Measurements from ENCODE around the gene CNTNAP2. TPM values are rescaled to one million over a fixed set of nuclear protein-coding genes. Genes with fewer than 3 reads are reported as not detected.

CNTNAP2 gene
- total and polyA plus RNA-seq, 4 donors: not detected

DNA sequence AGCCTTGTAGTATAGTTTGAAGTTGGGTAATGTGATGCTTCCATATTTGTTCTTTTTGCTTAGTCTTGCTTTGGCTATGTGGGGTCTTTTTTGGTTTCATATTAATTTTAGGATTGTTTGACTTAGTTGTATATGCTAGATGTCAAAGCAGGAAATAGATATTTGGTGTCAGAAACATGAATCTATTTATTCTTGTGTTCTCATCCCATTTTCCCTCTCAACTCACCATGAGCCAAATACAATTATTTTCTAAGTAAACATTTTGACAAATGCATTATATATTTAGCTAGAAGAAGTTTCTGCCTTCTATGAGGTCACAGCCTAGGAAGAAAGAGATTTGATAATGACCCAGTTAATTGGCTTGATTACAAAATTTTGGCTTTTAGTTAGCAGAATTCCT, 1313.4 kb downstream of the CNTNAP2 start:
- intact Hi-C loops (cut with DNase I): no loop called here
- Histone ChIP-seq H3K27ac (ENCODE audit: low read depth in 1 of 2, low read length in 2 of 2) (no peak overlapping the region), H3K27me3 (ENCODE audit: control insufficient read depth in 1 of 2, insufficient read depth in 2 of 2, low read length in 1 of 2) (no peaks in the 10 kb centered on the region), H3K36me3 (ENCODE audit: control insufficient read depth in 1 of 2, insufficient read depth in 2 of 2, low read length in 1 of 2) (no peaks in the 10 kb centered on the region), H3K9me3 (ENCODE audit: control insufficient read depth, low read length) (no peaks in the 10 kb centered on the region), H3K4me3 (ENCODE audit: low read length in 2 of 2) (no peak overlapping the region), H3K4me1 (ENCODE audit: control insufficient read depth in 1 of 2, insufficient read depth in 2 of 2, low read length in 2 of 2) (no peaks in the 10 kb centered on the region)
- no peak for ATAC-seq (ENCODE audit: low FRiP score)
- no peak for DNase-seq

DNA sequence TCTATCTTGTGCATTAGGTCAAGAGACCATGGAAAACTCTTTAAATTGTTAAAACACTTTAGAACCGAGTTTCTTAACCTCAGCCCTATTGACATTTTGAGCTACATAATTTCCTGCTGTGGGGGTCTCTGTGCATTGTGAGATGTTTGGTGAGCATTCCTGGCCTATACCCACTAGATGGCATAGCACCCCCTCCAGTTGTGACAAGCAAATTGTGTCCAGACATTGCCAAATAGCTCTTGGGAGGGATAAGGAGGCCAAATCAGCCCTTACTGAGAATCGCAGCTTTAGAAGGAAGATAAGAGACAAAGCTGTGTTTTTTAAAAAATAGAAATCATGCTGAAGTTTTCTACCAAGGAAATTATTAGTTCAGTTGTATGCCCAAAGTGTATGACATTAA, 1315.5 kb downstream of the CNTNAP2 start:
- 29% methylated on average over 2 of the region's 2 CpGs for WGBS, 2 donors
- Histone ChIP-seq H3K4me3 (ENCODE audit: low read length in 2 of 2) (no peak overlapping the region), H3K27me3 (ENCODE audit: control insufficient read depth in 1 of 2, insufficient read depth in 2 of 2, low read length in 1 of 2) (no peaks in the 10 kb centered on the region), H3K27ac (ENCODE audit: low read depth in 1 of 2, low read length in 2 of 2) (no peak overlapping the region), H3K36me3 (ENCODE audit: control insufficient read depth in 1 of 2, insufficient read depth in 2 of 2, low read length in 1 of 2) (no peaks in the 10 kb centered on the region), H3K4me1 (ENCODE audit: control insufficient read depth in 1 of 2, insufficient read depth in 2 of 2, low read length in 2 of 2) (no peaks in the 10 kb centered on the region), H3K9me3 (ENCODE audit: control insufficient read depth, low read length) (no peaks in the 10 kb centered on the region)
- DNase-seq (no peak), ATAC-seq (ENCODE audit: low FRiP score) (no peak)
- intact Hi-C loops (cut with DNase I): no loop called here

DNA sequence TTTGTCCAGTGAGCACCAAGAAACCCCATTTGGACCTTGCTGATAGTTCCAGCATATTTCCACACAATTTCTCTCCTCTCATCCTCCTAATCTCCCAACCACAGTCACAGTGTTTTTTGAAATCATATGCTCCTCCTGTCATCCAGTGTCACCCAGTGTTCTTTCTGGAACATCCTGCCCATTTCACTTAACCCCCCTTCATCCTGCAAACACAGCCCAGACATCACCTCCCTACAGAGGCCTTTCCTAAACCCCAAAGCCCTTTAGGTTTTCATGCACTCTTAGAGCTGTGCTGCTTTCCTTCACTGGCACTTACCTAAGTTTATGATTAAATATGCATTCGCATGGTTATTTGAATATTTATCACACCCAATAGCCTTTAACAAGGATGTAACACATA, 1316.0 kb downstream of the CNTNAP2 start:
- Histone ChIP-seq H3K4me3 (ENCODE audit: low read length in 2 of 2) (no peak overlapping the region), H3K4me1 (ENCODE audit: control insufficient read depth in 1 of 2, insufficient read depth in 2 of 2, low read length in 2 of 2) (no peaks in the 10 kb centered on the region), H3K36me3 (ENCODE audit: control insufficient read depth in 1 of 2, insufficient read depth in 2 of 2, low read length in 1 of 2) (no peaks in the 10 kb centered on the region), H3K27me3 (ENCODE audit: control insufficient read depth in 1 of 2, insufficient read depth in 2 of 2, low read length in 1 of 2) (no peaks in the 10 kb centered on the region), H3K9me3 (ENCODE audit: control insufficient read depth, low read length) (no peaks in the 10 kb centered on the region), H3K27ac (ENCODE audit: low read depth in 1 of 2, low read length in 2 of 2) (no peak overlapping the region)
- ATAC-seq (ENCODE audit: low FRiP score) (no peak), DNase-seq (no peak)
- intact Hi-C loops (cut with DNase I): no loop called here
- WGBS, 2 donors: 94 to 97% methylated on average over 1 of the region's 1 CpG

DNA sequence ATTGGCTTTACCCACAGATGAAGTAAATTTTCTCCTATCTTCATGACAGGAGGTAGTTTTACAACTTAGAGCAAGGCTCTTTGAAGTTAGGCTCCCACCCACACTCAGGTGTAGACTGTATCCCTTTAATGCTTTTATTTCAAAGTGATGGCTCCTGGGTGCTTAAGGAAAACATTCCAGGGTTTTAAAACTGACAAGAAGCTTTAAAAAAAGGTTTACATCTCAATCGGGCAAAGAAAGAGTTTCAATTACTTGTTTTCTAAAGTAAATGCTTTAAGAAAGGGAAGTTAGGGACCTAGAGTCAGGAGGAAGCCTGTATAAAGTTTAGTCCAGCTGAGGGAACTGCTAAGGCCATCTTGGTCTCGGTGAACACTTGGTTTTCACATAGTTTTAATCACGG, 1320.1 kb downstream of the CNTNAP2 start:
- no peak overlapping the region for H3K4me3 ChIP-seq (ENCODE audit: low read length in 2 of 2)
- H3K9me3 ChIP-seq (ENCODE audit: control insufficient read depth, low read length): no peaks in the 10 kb centered on the region
- no peak for ATAC-seq (ENCODE audit: low FRiP score)
- H3K4me1 ChIP-seq (ENCODE audit: control insufficient read depth in 1 of 2, insufficient read depth in 2 of 2, low read length in 2 of 2): no peaks in the 10 kb centered on the region
- WGBS, 2 donors: 53 to 63% methylated on average over 3 of the region's 3 CpGs
- H3K36me3 ChIP-seq (ENCODE audit: control insufficient read depth in 1 of 2, insufficient read depth in 2 of 2, low read length in 1 of 2): no peaks in the 10 kb centered on the region
- H3K27ac ChIP-seq (ENCODE audit: low read depth in 1 of 2, low read length in 2 of 2): no peak overlapping the region
- DNase-seq: no peak
- intact Hi-C loops (cut with DNase I): no loop called here
- H3K27me3 ChIP-seq (ENCODE audit: control insufficient read depth in 1 of 2, insufficient read depth in 2 of 2, low read length in 1 of 2): no peaks in the 10 kb centered on the region

DNA sequence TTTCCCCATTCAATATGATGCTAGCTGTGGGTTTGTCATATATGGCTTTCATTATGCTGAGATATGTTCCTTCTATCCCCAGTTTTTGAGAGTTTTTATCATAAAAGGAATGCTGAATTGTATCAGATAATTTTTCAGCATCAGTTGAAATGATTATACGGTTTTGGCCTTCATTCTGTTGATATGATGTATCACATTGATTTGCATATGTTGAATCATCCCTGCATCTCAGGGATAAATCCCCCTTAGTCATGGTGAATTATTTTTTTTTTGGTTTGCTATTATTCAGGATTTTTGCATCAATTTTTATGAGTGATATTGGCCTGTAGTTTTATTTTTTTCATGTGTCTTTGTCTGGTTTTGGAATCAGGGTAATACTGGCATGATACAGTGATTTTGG, 1321.6 kb downstream of the CNTNAP2 start:
- H3K27me3 ChIP-seq (ENCODE audit: control insufficient read depth in 1 of 2, insufficient read depth in 2 of 2, low read length in 1 of 2): no peaks in the 10 kb centered on the region
- WGBS, 2 donors: 80 to 92% methylated on average over 1 of the region's 1 CpG
- ATAC-seq (ENCODE audit: low FRiP score): no peak
- no peaks in the 10 kb centered on the region for H3K9me3 ChIP-seq (ENCODE audit: control insufficient read depth, low read length)
- no peak for DNase-seq
- no peaks in the 10 kb centered on the region for H3K36me3 ChIP-seq (ENCODE audit: control insufficient read depth in 1 of 2, insufficient read depth in 2 of 2, low read length in 1 of 2)
- no peak overlapping the region for H3K4me3 ChIP-seq (ENCODE audit: low read length in 2 of 2)
- no peaks in the 10 kb centered on the region for H3K4me1 ChIP-seq (ENCODE audit: control insufficient read depth in 1 of 2, insufficient read depth in 2 of 2, low read length in 2 of 2)
- H3K27ac ChIP-seq (ENCODE audit: low read depth in 1 of 2, low read length in 2 of 2): no peak overlapping the region
- intact Hi-C loops (cut with DNase I): no loop called here

DNA sequence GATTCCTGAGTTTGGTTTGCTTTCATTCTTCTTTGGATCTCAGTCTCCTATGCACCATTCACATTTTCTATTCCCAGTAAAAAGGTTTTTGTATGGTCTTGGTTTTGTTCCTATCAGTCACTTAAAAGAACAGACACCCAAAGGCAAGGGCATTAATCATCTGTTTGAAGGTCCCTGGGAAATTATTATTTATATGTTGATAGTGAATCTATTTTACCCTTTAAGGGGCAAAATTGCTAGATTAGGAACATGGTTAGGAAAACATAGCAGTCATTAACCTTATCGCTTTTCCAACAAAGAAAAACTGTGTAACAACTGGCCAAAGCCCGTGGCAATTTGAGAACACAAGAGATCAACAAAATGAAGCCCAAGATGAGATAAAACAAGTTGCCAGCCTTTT, 1327.3 kb downstream of the CNTNAP2 start:
- no peak overlapping the region for H3K27ac ChIP-seq (ENCODE audit: low read depth in 1 of 2, low read length in 2 of 2)
- WGBS, 2 donors: 9 to 15% methylated on average over 2 of the region's 2 CpGs
- H3K4me1 ChIP-seq (ENCODE audit: control insufficient read depth in 1 of 2, insufficient read depth in 2 of 2, low read length in 2 of 2): no peaks in the 10 kb centered on the region
- no peak for DNase-seq
- H3K4me3 ChIP-seq (ENCODE audit: low read length in 2 of 2): no peak overlapping the region
- H3K9me3 ChIP-seq (ENCODE audit: control insufficient read depth, low read length): no peaks in the 10 kb centered on the region
- H3K36me3 ChIP-seq (ENCODE audit: control insufficient read depth in 1 of 2, insufficient read depth in 2 of 2, low read length in 1 of 2): no peaks in the 10 kb centered on the region
- ATAC-seq (ENCODE audit: low FRiP score): no peak
- H3K27me3 ChIP-seq (ENCODE audit: control insufficient read depth in 1 of 2, insufficient read depth in 2 of 2, low read length in 1 of 2): no peaks in the 10 kb centered on the region
- intact Hi-C loops (cut with DNase I): no loop called here

DNA sequence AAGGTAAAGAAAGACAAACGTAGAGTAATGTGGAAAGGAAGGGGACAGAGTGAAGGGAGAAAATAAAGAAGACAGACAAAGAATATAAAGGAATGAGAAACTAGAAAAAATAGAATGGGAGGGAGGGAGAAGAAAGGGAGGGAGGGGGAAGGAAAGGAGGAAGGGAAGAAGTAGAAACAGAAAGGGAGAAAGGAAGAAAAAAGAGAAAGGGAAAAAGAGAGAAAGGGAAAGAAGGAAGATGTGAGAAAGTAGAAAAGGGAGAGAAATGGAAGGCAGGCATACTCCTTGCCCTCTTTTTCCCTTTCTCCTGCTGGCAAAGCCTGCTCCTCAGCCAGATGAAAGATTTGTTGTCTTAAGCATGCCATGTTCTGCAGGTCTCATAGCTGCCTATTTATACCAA, 1336.2 kb downstream of the CNTNAP2 start:
- no peaks in the 10 kb centered on the region for H3K4me1 ChIP-seq (ENCODE audit: control insufficient read depth in 1 of 2, insufficient read depth in 2 of 2, low read length in 2 of 2)
- H3K27me3 ChIP-seq (ENCODE audit: control insufficient read depth in 1 of 2, insufficient read depth in 2 of 2, low read length in 1 of 2): no peaks in the 10 kb centered on the region
- H3K36me3 ChIP-seq (ENCODE audit: control insufficient read depth in 1 of 2, insufficient read depth in 2 of 2, low read length in 1 of 2): no peaks in the 10 kb centered on the region
- WGBS, 2 donors: 69 to 79% methylated on average over 1 of the region's 1 CpG
- H3K27ac ChIP-seq (ENCODE audit: low read depth in 1 of 2, low read length in 2 of 2): no peak overlapping the region
- H3K4me3 ChIP-seq (ENCODE audit: low read length in 2 of 2): no peak overlapping the region
- intact Hi-C loops (cut with DNase I): no loop called here
- H3K9me3 ChIP-seq (ENCODE audit: control insufficient read depth, low read length): peaks cover 1% of the 10 kb centered on the region
- ATAC-seq (ENCODE audit: low FRiP score) (no peak), DNase-seq (no peak)

DNA sequence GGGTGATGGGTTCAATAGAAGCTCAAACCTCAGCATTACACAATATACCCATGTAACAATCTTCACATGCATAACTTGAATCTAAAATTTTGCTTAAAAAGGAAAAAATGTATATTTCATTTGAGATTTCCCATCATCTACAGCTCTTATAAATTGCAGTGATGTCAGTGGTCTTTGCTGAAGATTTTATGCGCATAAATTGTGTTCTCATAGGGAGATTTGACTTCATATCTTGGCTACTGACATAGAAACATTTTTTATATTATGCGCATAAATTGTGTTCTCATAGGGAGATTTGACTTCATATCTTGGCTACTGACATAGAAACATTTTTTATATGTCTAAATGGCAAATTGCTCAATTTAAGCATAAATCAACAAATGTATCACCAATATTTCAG, 1348.6 kb downstream of the CNTNAP2 start:
- no peak for ATAC-seq (ENCODE audit: low FRiP score)
- DNase-seq: no peak
- no peaks in the 10 kb centered on the region for H3K36me3 ChIP-seq (ENCODE audit: control insufficient read depth in 1 of 2, insufficient read depth in 2 of 2, low read length in 1 of 2)
- H3K4me3 ChIP-seq (ENCODE audit: low read length in 2 of 2): no peak overlapping the region
- intact Hi-C loops (cut with DNase I): no loop called here
- H3K4me1 ChIP-seq (ENCODE audit: control insufficient read depth in 1 of 2, insufficient read depth in 2 of 2, low read length in 2 of 2): no peaks in the 10 kb centered on the region
- no peak overlapping the region for H3K27ac ChIP-seq (ENCODE audit: low read depth in 1 of 2, low read length in 2 of 2)
- no peaks in the 10 kb centered on the region for H3K27me3 ChIP-seq (ENCODE audit: control insufficient read depth in 1 of 2, insufficient read depth in 2 of 2, low read length in 1 of 2)
- peaks cover 2% of the 10 kb centered on the region for H3K9me3 ChIP-seq (ENCODE audit: control insufficient read depth, low read length)
- WGBS, 2 donors: 94 to 97% methylated on average over 2 of the region's 2 CpGs

DNA sequence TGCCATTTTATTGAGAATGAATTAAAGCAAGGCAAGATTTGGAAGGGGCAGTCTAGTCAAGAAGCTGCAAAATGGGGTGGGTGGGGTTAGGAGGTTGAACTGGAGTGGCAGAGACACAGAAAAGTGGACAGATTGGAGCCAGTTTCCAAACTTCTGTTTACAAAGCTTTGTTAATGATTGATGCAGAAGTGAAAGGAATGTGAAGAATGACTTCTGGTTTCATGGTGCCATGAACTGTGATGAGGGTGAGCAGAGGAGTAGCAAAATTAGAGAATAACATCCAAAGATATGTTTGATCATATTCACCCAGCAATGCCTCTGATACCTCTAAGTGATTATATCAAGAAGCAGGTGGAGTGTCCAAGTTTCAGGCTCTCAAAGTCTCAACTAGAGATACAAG, 1356.0 kb downstream of the CNTNAP2 start:
- Histone ChIP-seq H3K27me3 (ENCODE audit: control insufficient read depth in 1 of 2, insufficient read depth in 2 of 2, low read length in 1 of 2) (no peaks in the 10 kb centered on the region), H3K36me3 (ENCODE audit: control insufficient read depth in 1 of 2, insufficient read depth in 2 of 2, low read length in 1 of 2) (no peaks in the 10 kb centered on the region), H3K4me3 (ENCODE audit: low read length in 2 of 2) (no peak overlapping the region), H3K4me1 (ENCODE audit: control insufficient read depth in 1 of 2, insufficient read depth in 2 of 2, low read length in 2 of 2) (no peaks in the 10 kb centered on the region), H3K27ac (ENCODE audit: low read depth in 1 of 2, low read length in 2 of 2) (no peak overlapping the region), H3K9me3 (ENCODE audit: control insufficient read depth, low read length) (no peaks in the 10 kb centered on the region)
- ATAC-seq (ENCODE audit: low FRiP score) (no peak), DNase-seq (no peak)
- intact Hi-C loops (cut with DNase I): no loop called here

DNA sequence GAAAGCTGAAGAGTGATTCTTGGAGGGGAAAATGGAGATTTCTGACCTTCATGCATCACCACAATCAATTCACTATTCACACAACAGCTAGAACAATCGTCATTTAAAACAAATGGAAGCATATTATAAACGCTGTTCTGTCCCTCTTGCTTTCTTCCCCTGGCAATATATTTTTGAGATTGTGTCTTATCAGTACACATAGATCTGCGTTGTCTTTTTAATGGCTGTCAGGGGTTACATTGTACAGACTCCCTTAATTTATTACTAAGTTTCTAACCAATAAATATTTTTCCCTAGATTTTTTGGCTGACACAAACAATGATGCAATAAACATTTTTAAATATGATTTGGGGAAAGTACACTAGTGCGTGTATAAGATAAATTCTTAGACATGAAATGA, 1358.3 kb downstream of the CNTNAP2 start:
- H3K27ac ChIP-seq (ENCODE audit: low read depth in 1 of 2, low read length in 2 of 2): no peak overlapping the region
- DNase-seq (no peak), ATAC-seq (ENCODE audit: low FRiP score) (no peak)
- H3K9me3 ChIP-seq (ENCODE audit: control insufficient read depth, low read length): no peaks in the 10 kb centered on the region
- H3K27me3 ChIP-seq (ENCODE audit: control insufficient read depth in 1 of 2, insufficient read depth in 2 of 2, low read length in 1 of 2): no peaks in the 10 kb centered on the region
- H3K36me3 ChIP-seq (ENCODE audit: control insufficient read depth in 1 of 2, insufficient read depth in 2 of 2, low read length in 1 of 2): no peaks in the 10 kb centered on the region
- 28 to 37% methylated on average over 4 of the region's 4 CpGs for WGBS, 2 donors
- H3K4me3 ChIP-seq (ENCODE audit: low read length in 2 of 2): no peak overlapping the region
- intact Hi-C loops (cut with DNase I): no loop called here
- H3K4me1 ChIP-seq (ENCODE audit: control insufficient read depth in 1 of 2, insufficient read depth in 2 of 2, low read length in 2 of 2): no peaks in the 10 kb centered on the region

All from aorta (tissue), 5 donors.